Central memory CD8-positive, alpha-beta T cell (primary cell): ENCODE data around the gene CDK18.

Experiments used
- ATAC-seq: fragments of 150-1000 bp; cut with Tn5 transposase; replicated peaks from 2 replicates; pipeline ENCODE4 v1.10.0; 2022; ENCODE audit warnings: mild to moderate bottlenecking, moderate FRiP score, moderate number of reproducible peaks; ENCODE audit not compliant: poor library complexity, severe bottlenecking; ENCODE audit errors: extremely low read depth
- DNase-seq, 2 donors: peaks; one replicate each; pipeline ENCODE4 v3.0.0; 2021; ENCODE audit warnings: low spot score in 2 of 2
- H3K27ac Mint-ChIP-seq: one replicate; pipeline ENCODE4 v1.8.0; 2022; ENCODE audit warnings: low read depth, mild to moderate bottlenecking, moderate library complexity, mixed read lengths
- H3K27me3 Mint-ChIP-seq: one replicate; pipeline ENCODE4 v1.8.0; 2022; ENCODE audit warnings: mixed read lengths
- H3K36me3 Mint-ChIP-seq: one replicate; pipeline ENCODE4 v1.8.0; 2022; ENCODE audit warnings: mild to moderate bottlenecking, moderate library complexity, mixed read lengths; ENCODE audit not compliant: insufficient read depth
- H3K4me1 Mint-ChIP-seq: one replicate; pipeline ENCODE4 v1.8.0; 2022; ENCODE audit warnings: mixed read lengths
- H3K4me3 Mint-ChIP-seq: one replicate; pipeline ENCODE4 v1.8.0; 2022; ENCODE audit warnings: mild to moderate bottlenecking, moderate library complexity, mixed read lengths
- H3K9me3 Mint-ChIP-seq: one replicate; pipeline ENCODE4 v1.8.0; 2022; ENCODE audit warnings: mixed read lengths

CDK18 gene

DNA sequence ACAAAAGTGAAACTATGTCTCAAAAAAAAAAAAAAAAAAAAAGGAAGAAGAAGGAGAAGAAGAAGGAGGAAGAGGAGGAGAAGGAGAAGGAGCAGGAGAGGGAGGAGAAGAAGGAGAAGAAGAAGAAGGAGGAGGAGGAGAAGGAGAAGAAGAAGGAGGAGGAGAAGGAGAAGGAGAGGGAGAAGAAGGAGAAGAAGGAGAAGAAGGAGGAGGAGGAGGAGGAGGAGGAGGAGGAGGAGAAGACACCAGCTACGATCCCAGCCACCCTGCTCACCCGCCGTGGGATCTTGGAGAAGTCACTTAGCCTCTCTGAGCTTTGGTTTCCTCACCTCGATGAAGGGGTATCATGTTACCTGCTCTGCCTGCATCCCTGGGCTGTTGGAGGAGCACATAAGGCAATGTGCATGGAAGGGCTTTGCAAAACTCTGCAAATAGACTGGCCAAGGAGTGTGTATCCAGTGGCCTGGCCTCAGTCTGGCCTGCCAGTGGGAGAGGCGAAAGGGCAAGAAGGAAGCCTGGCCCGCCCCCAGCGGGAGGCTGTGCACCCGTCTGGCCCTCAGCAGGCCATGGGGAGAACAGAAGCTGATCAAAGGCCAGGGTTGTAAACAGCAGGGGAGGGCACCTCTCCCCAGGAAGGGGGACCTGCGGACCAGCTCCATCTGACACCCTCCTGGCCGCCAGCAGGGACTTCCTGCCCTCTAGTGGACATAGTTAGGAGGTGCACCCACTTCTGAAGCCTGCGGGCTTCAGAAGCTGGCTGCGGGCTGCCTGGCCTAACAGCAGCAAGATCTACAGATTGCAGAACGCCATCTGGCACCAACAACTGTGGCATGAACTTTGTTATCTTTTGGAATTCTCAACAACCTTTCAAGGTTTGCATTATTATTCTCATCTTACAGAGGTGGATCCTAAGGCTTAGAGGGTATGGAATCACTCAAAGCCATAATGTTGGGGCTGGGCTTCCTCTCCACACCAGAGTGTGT lies 19.2 kb upstream of the CDK18 start:
- peak overlapping the region; percentile 54 for H3K27ac Mint-ChIP-seq
- peaks cover 20% of the 10 kb centered on the region for H3K27me3 Mint-ChIP-seq
- ATAC-seq (peak; percentile 38), DNase-seq (peak; percentile 54 to 70)
- H3K9me3 Mint-ChIP-seq, result no peaks in the 10 kb centered on the region
- H3K4me1 Mint-ChIP-seq, result peaks cover 52% of the 10 kb centered on the region
- H3K36me3 Mint-ChIP-seq, result peaks cover 10% of the 10 kb centered on the region
- no peak overlapping the region for H3K4me3 Mint-ChIP-seq

DNA sequence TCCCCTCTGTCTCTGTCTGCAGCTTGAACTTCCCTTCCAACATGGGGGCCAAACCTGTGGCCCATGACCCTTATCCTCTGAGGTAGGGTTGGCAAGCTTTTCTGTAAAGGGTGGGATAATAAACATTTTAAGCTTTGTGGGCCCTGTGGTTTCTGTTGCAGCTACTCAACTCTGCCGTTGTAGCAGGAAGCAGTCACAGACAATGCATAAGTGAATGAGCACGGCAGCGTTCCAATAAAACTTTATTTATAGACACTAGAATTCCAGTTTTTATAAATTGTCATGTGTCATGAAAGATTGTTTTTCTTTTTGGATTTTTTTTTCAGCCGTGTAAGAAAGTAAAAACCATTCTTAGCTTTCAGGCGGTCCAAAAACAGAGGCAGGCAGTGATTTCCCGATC lies 18.2 kb upstream of the CDK18 start:
- Mint-ChIP-seq H3K27me3 (peaks cover 20% of the 10 kb centered on the region), H3K9me3 (no peaks in the 10 kb centered on the region), H3K4me3 (no peak overlapping the region), H3K36me3 (peaks cover 5% of the 10 kb centered on the region), H3K4me1 (peaks cover 42% of the 10 kb centered on the region), H3K27ac (no peak overlapping the region)
- DNase-seq, result no peak
- ATAC-seq, result no peak

DNA sequence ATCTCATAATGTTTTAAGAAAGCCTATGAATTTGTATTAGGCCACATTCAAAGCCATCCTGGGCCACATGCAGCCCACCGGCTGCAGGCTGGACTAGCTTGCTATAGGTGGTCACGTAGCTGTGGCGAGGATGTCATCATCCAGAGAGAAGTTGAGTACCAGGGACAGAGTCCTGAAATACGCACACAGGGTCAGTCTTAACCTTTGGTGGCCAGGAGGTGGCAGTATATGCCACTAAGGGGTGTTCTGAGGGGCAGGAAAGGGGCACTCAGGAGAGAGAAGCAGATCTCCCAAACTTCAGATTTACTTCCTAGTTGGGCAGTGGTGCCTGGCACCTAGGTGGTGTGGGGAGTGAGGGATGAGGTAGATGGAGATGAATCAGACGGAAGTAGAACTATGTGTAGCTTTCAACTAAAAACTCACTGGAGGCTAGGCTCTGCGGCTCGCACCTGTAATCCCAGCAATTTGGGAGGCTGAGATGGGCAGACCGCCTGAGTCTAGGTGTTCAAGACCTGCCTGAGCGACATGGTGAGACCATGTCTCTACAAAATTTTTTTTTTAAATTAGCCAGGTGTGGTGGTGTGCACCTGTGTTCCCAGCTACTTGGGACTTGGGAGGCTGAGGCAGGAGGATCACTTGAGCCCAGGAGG lies 16.3 kb upstream of the CDK18 start:
- DNase-seq (no peak), ATAC-seq (peak; percentile 37)
- Mint-ChIP-seq H3K4me3 (no peak overlapping the region), H3K27me3 (peaks cover 34% of the 10 kb centered on the region), H3K27ac (no peak overlapping the region), H3K36me3 (peaks cover 2% of the 10 kb centered on the region), H3K9me3 (no peaks in the 10 kb centered on the region), H3K4me1 (peaks cover 24% of the 10 kb centered on the region)

DNA sequence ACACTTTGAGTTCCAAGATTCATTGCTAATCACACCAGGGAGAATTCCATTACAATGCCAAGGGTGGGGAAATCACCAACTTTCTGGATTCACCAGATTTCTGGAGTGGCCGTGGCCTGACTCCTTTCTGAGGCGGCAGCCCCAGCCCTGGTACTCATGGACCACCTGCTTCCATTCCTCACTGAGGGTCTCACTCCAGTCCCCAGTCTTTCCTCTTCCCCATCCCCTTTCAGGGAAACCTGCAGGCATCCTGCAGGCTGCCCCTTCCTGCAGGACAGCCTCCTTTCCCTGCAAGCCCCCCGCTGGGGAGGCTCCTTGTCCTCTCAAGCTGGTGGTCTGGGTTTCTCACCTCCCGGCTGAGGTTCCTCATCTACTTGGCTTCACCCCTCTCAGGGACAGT lies 12.7 kb upstream of the CDK18 start:
- H3K4me3 Mint-ChIP-seq, result no peak overlapping the region
- no peaks in the 10 kb centered on the region for H3K4me1 Mint-ChIP-seq
- H3K27me3 Mint-ChIP-seq, result peaks cover 69% of the 10 kb centered on the region
- no peaks in the 10 kb centered on the region for H3K9me3 Mint-ChIP-seq
- H3K36me3 Mint-ChIP-seq, result no peaks in the 10 kb centered on the region
- ATAC-seq, result no peak
- no peak for DNase-seq
- no peak overlapping the region for H3K27ac Mint-ChIP-seq

DNA sequence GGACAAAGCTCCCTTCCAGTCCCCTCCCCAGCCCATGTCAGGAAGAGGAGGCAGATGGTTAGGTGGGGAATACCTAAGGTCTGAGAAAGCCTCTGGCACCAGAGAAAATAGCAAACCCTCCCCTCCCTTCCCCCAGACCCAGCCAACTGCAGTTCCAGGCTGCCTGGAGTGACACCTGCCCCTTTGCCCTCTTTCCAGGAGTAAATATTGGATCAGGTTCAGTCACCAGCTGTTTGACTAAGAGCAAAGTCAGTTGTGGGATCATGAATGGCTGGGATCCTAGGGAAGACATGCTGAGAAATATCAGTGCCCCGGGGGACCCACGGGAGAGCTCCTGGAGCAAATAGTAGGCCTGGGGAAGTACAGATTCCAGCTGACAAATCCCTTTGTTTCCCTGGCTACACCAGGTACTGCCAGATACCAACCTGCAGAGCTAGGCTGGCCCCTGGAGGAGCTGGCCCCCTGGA lies 12.2 kb upstream of the CDK18 start:
- ATAC-seq (no peak), DNase-seq (no peak)
- Mint-ChIP-seq H3K4me3 (no peak overlapping the region), H3K27ac (no peak overlapping the region), H3K36me3 (no peaks in the 10 kb centered on the region), H3K4me1 (no peaks in the 10 kb centered on the region), H3K9me3 (no peaks in the 10 kb centered on the region), H3K27me3 (peaks cover 69% of the 10 kb centered on the region)

DNA sequence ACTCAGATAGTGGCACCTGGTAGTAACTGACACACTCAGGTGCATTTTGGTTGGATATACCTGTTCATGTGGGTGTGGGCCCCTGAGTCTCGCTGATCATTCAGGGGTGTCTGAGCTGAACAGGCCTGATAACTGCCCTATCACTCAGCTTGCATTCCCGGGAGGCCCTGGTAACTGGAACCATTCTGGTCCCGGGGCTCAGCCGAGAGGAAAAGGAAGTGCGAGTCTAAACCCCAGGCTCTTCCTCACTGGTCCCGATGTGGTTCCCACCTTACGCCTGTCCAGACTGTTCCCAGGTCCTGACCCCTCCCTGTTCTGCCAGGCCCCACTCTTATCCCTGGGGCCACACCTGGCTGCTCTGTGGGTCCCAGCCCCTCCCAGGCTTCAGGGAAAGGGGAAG lies 11.7 kb upstream of the CDK18 start:
- H3K27me3 Mint-ChIP-seq, result peaks cover 67% of the 10 kb centered on the region
- H3K4me3 Mint-ChIP-seq, result no peak overlapping the region

DNA sequence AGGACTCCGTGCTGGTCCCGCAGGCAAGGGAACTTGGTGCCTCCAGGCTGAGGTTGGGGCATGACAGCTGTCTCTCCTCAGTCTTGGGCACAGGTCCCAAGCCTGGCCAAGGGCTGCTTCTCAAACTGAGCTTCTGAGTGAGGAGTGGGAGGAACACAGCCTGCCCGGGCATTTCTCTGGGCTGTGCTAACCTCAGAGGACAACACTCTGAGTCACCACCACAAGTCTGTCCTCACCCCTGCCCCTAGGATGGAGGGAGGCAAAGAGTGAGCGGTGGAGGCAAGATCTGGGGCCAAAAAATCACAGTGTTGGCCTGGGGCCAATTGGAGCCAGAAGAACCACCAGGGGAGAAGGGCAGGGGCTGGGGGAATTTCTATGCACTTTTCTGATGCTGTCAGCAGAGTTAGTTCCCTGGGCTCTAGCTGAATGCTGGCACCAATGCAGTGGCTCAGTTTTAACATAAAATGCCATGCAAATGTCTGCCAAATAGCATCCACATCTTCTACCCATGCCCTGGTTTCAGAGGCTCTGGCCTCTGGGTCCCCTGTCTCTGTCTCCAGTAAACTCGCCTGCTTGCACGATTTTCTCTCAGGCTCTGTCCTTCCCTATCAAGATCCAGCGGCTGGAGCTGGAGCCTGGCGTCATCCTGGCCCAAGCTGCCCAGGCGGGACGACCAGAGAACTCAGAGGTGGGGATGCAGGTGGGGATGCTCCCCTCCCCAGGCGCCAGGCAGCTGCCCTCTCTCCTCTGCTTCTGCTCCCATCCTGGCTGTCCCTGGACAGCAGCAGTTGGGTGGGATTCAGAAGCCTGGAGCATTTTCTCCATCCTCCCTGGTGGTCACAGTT lies 11.0 kb upstream of the CDK18 start:
- no peaks in the 10 kb centered on the region for H3K9me3 Mint-ChIP-seq
- ATAC-seq (no peak), DNase-seq (no peak)
- no peaks in the 10 kb centered on the region for H3K4me1 Mint-ChIP-seq
- H3K4me3 Mint-ChIP-seq, result no peak overlapping the region
- H3K36me3 Mint-ChIP-seq, result no peaks in the 10 kb centered on the region
- peaks cover 61% of the 10 kb centered on the region for H3K27me3 Mint-ChIP-seq
- H3K27ac Mint-ChIP-seq, result no peak overlapping the region

More for the DNA sequence above, 11.7 kb upstream of the CDK18 start:
- DNase-seq (no peak), ATAC-seq (no peak)
- no peaks in the 10 kb centered on the region for H3K36me3 Mint-ChIP-seq
- H3K4me1 Mint-ChIP-seq, result no peaks in the 10 kb centered on the region
- no peaks in the 10 kb centered on the region for H3K9me3 Mint-ChIP-seq
- H3K27ac Mint-ChIP-seq, result no peak overlapping the region

DNA sequence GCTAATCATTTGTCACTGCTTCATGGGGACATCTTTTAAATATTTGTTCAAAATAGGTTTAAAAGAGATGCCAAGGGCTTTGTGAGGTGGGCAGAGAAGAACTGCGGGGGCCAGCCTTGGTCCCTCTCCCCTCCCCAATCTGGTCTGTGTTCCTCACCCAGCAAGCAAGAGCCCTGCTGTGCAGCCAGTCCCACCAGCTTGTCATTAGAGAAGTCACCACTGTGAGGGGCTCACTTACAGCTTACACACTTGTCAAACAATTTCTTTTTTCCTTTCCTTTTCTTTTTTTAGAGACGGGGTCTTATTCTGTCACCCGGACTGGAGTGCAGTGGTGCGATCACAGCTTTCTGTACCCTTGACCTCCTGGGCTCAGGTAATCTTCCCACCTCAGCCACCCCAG lies 10.4 kb upstream of the CDK18 start:
- Mint-ChIP-seq H3K27ac (no peak overlapping the region), H3K4me1 (no peaks in the 10 kb centered on the region), H3K36me3 (no peaks in the 10 kb centered on the region), H3K4me3 (no peak overlapping the region), H3K9me3 (no peaks in the 10 kb centered on the region), H3K27me3 (peaks cover 59% of the 10 kb centered on the region)
- no peak for ATAC-seq
- DNase-seq, result no peak

DNA sequence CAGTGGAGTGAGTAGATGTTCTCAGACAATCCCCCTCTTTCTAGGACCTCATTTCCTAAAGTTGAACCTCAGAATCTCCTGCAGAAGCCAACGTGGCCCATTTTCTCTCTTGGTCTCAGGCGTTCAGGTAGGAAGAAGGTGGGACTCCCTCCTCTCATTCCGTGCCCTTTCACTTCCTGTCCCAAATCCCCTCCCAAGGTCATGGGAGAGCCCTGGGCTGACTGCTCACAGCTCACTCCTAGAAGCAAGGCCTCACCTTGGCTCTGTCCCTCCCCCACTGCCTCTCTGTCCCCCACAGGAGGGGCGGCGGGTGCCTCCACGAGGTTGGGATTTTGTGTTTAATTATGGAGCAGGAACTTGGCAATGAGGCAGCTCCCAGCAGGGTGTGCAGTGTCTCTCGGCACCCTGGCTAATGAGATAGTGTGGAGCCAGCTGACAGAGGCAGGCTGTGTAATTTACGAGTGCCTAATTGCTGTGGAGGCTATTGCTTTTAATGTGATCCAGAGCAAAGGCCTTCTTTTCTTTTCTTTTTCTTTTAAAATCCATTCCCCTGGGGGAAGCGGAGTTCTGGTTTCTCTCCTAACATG lies 9.1 kb upstream of the CDK18 start:
- no peaks in the 10 kb centered on the region for H3K4me1 Mint-ChIP-seq
- H3K4me3 Mint-ChIP-seq, result no peak overlapping the region
- no peak overlapping the region for H3K27ac Mint-ChIP-seq
- H3K9me3 Mint-ChIP-seq, result no peaks in the 10 kb centered on the region
- DNase-seq (no peak), ATAC-seq (no peak)
- peaks cover 49% of the 10 kb centered on the region for H3K27me3 Mint-ChIP-seq
- no peaks in the 10 kb centered on the region for H3K36me3 Mint-ChIP-seq

DNA sequence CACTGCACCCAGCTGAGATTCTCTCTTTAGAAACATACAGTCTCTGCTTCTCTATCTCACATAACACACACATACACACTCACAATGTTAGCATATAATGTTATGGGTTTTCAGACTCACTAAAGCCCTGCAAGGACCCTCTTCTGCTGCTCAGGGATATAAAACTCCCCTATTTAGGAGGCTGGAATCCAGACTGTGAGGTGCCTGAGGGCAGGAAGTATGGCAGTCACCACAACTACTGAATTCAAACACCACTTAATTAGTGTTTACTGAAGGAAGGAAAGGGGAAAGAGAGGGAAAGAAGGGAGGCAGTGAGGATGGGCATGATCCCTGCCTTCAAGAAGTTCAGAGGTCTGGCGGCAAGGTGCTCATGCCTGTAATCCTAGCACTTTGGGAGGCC lies 7.8 kb upstream of the CDK18 start:
- H3K27ac Mint-ChIP-seq, result peak overlapping the region; percentile 30
- no peaks in the 10 kb centered on the region for H3K36me3 Mint-ChIP-seq
- ATAC-seq (no peak), DNase-seq (no peak)
- H3K27me3 Mint-ChIP-seq, result peaks cover 47% of the 10 kb centered on the region
- no peak overlapping the region for H3K4me3 Mint-ChIP-seq
- H3K4me1 Mint-ChIP-seq, result no peaks in the 10 kb centered on the region
- H3K9me3 Mint-ChIP-seq, result no peaks in the 10 kb centered on the region

DNA sequence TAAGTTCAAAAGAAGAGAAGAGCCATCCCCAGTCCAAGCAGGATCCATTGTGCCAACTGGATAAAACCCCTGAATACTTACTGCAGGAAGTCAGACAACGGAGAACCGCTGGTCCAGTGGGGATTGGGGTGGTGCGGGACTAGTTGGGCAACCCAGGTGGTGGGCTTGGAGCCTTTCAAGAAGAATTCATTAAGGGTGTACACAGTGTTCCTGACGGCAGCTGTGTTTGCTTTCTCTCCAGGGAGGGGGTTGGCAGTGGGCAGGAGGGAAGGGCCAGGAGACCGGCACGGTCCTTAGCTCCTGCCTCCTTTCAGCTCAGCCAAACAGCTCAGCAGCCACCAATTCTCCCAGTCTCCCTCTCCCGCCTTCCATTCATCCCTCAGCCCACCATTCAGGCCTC lies 7.1 kb upstream of the CDK18 start:
- peaks cover 40% of the 10 kb centered on the region for H3K27me3 Mint-ChIP-seq
- ATAC-seq, result no peak

DNA sequence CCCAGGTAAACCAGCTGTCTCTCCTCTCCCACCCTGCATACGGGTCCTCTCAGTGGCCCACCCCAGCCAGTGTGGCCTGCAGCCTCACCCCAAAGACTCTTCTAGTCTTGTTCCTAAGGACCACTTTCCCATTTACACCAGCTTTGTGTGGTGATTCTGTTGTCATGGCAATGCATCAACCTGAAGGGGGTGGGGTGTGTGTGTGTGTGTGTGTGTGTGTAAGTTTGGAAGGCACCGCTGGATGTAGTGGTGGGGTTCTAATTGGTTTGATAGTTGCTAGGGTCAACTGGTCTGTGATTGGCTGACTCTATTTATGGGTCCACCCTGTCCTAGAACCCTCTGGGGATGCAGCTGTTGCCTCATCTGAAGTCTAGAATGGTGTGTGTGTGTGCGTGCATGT lies 4.7 kb upstream of the CDK18 start:
- Mint-ChIP-seq H3K27ac (no peak overlapping the region), H3K4me3 (no peak overlapping the region), H3K9me3 (no peaks in the 10 kb centered on the region), H3K27me3 (peaks cover 19% of the 10 kb centered on the region), H3K36me3 (no peaks in the 10 kb centered on the region), H3K4me1 (peaks cover 8% of the 10 kb centered on the region)
- no peak for ATAC-seq
- DNase-seq, result no peak

More for the DNA sequence above, 7.1 kb upstream of the CDK18 start:
- no peaks in the 10 kb centered on the region for H3K9me3 Mint-ChIP-seq
- H3K36me3 Mint-ChIP-seq, result no peaks in the 10 kb centered on the region
- no peak overlapping the region for H3K27ac Mint-ChIP-seq
- no peaks in the 10 kb centered on the region for H3K4me1 Mint-ChIP-seq
- DNase-seq, result no peak
- no peak overlapping the region for H3K4me3 Mint-ChIP-seq
